HG02870 (cell line): ENCODE data around the gene ZNF263.
A peak's percentile ranks its signal among the peaks of the same experiment; 100 is the strongest.
"Not testable (repeated sequence)": the region's sequence is repeated elsewhere in the genome, so short reads cannot be mapped to it uniquely, and the experiment has no call there.

ENCODE experiments used
- ATAC-seq: cut with Tn5 transposase; IDR thresholded peaks from one replicate; pipeline ENCODE4 v1.9.1; 2021; ENCODE audit warnings: mild to moderate bottlenecking, moderate library complexity; ENCODE audit not compliant: unreplicated experiment

ZNF263 gene

GRCh38 chr16:3266873-3267537, 16.3 kb upstream of the ZNF263 start:
- ATAC-seq, result no peak

- ATAC-seq, result no peak
Measured at GRCh38 chr16:3268294-3268693, 15.0 kb upstream of the ZNF263 start.

- ATAC-seq, result not testable (repeated sequence)
Measured at GRCh38 chr16:3270718-3271117, 12.6 kb upstream of the ZNF263 start.

GRCh38 chr16:3271281-3271680, 12.0 kb upstream of the ZNF263 start:
- ATAC-seq, result not testable (repeated sequence)

- ATAC-seq, result no peak
Measured at GRCh38 chr16:3274490-3274889, 8.8 kb upstream of the ZNF263 start.

GRCh38 chr16:3274947-3275346, 8.3 kb upstream of the ZNF263 start:
- ATAC-seq, result no peak

- no peak for ATAC-seq
Measured at GRCh38 chr16:3276679-3277078, 6.6 kb upstream of the ZNF263 start.

- ATAC-seq, result no peak
Measured at GRCh38 chr16:3281222-3281820, 2.0 kb upstream of the ZNF263 start.

GRCh38 chr16:3282103-3282729, 1.1 kb upstream of the ZNF263 start:
- ATAC-seq, result peak; percentile 16

- no peak for ATAC-seq
Measured at GRCh38 chr16:3283543-3284447, 504 bp downstream of the ZNF263 start.

- no peak for ATAC-seq
Measured at GRCh38 chr16:3285131-3285530, 1.8 kb downstream of the ZNF263 start.

GRCh38 chr16:3289998-3290673, 6.8 kb downstream of the ZNF263 start:
- no peak for ATAC-seq

GRCh38 chr16:3292604-3293003, 9.3 kb downstream of the ZNF263 start:
- ATAC-seq, result no peak

GRCh38 chr16:3295209-3295608, 11.9 kb downstream of the ZNF263 start:
- ATAC-seq, result no peak

- ATAC-seq, result no peak
Measured at GRCh38 chr16:3295783-3296182, 12.5 kb downstream of the ZNF263 start.

- no peak for ATAC-seq
Measured at GRCh38 chr16:3304370-3304769, 21.1 kb downstream of the ZNF263 start.

- ATAC-seq, result peak; percentile 96
Measured at GRCh38 chr16:3305109-3306068, 22.1 kb downstream of the ZNF263 start, which contains the start of the genes TIGD7 and ZNF75A. TIGD7 (minus strand) TSS chr16:3305430; CDS start chr16:3300614, 4,816 bp downstream. ZNF75A (plus strand) TSS chr16:3305497; CDS start chr16:3308429, 2,932 bp downstream.

GRCh38 chr16:3306078-3306477, 22.8 kb downstream of the ZNF263 start:
- ATAC-seq, result no peak

GRCh38 chr16:3311496-3311895, 28.2 kb downstream of the ZNF263 start:
- ATAC-seq, result no peak
